ENCODE measurements around the gene ARSG. TPM values are rescaled to one million over a fixed set of nuclear protein-coding genes. Genes with fewer than 3 reads are reported as not detected.
"Not testable (repeated sequence)": the region's sequence is repeated elsewhere in the genome, so short reads cannot be mapped to it uniquely, and the experiment has no call there.

The ARSG gene
- total and polyA plus RNA-seq, 2 of the 4 experiments (the other 2 are of a cell fraction) = 2.9 to 3.0 TPM

DNA sequence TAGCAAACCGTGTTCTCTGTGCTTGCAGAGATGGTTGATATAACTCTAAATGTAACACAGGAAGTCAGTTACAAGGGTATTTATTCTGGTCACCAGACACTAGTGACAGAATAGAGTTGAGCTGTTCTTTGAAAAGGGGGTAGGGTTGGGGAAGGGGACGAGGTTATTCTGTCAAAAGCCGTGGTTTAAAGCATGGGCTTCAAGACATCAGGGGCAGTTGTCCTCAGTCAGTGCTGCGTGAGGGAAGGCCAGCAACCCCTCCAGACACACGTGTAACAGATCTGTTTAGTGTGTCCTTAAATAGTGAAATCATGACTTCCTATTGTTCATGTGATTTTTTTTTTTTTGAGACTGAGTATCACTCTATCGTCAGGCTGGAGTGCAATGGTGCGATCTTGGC, 37.9 kb upstream of the ARSG start:
- H2BK120ac ChIP-seq (ENCODE audit: low read depth, low read length); H3K27ac ChIP-seq (ENCODE audit: insufficient read depth, low read length); H3K4me1 ChIP-seq (ENCODE audit: control insufficient read depth, insufficient read depth, low read length); H4K20me1 ChIP-seq (ENCODE audit: insufficient read depth, low read length); H3K4ac ChIP-seq (ENCODE audit: low read depth, low read length); dilution Hi-C loops (cut with HindIII; ENCODE audit: low sequenced_read_pairs, unreplicated experiment); intact Hi-C loops (cut with micrococcal nuclease); H4K91ac ChIP-seq (ENCODE audit: insufficient read depth, low read depth, low read length); H3K18ac ChIP-seq (ENCODE audit: low read depth, low read length); H3K56ac ChIP-seq (ENCODE audit: extremely low read depth, insufficient read depth, low read length); H4K5ac ChIP-seq (ENCODE audit: low read depth, low read length); CTCF ChIA-PET; BruUV-seq (replicated peaks); H3K23ac ChIP-seq (ENCODE audit: low read depth, low read length); H3K4me3 ChIP-seq (ENCODE audit: insufficient read depth, low read depth, low read length); H2BK5ac ChIP-seq (ENCODE audit: low read depth, low read length, poor library complexity, severe bottlenecking); H2AK5ac ChIP-seq (ENCODE audit: low read depth, low read length); H2BK15ac ChIP-seq (ENCODE audit: low read depth, low read length); H2AK9ac ChIP-seq (replicated peaks; ENCODE audit: low read depth, low read length, poor library complexity); H3K27me3 ChIP-seq (ENCODE audit: control insufficient read depth, insufficient read depth, low read length); POLR2A ChIA-PET (ENCODE audit: unreplicated experiment); H3K9me3 ChIP-seq (ENCODE audit: control insufficient read depth, insufficient read depth, low read length); H2AFZ ChIP-seq (replicated peaks; ENCODE audit: low read length, poor library complexity); ATAC-seq (ENCODE audit: low read depth); H4K8ac ChIP-seq (ENCODE audit: low read depth in 2 of 2, low read length in 2 of 2); H3K9ac ChIP-seq (ENCODE audit: low read depth, low read length); H3K4me2 ChIP-seq (ENCODE audit: low read depth, low read length); H2BK20ac ChIP-seq (ENCODE audit: low read depth, low read length); H3K14ac ChIP-seq (replicated peaks; ENCODE audit: low read depth, low read length); DNase-seq: not testable (repeated sequence)
- 63% methylated on average over 3 of the region's 7 CpGs; no CpG with 5 or more reads in 1 of the 2 experiments for WGBS, 2 experiments (ENCODE audit: extremely low coverage in 2 of 2, insufficient read length in 1 of 2)
- in situ Hi-C loops (cut with MboI; ENCODE audit: low sequenced_read_pairs) = loop anchor here (25.0 kb wide), 1 partner anchor 509 kb away; no protein-coding TSS in a partner anchor
- Histone ChIP-seq H3K79me1 (ENCODE audit: low read depth in 1 of 2, low read length in 2 of 2) (peaks cover 10 to 20% of the 10 kb centered on the region in 2 experiments; a peak in 3 of 4 replicates), H3K36me3 (ENCODE audit: control insufficient read depth, insufficient read depth, low read length) (peaks cover 11% of the 10 kb centered on the region), H3K9me1 (ENCODE audit: insufficient read depth, low read length) (peaks cover 11% of the 10 kb centered on the region)

All from IMR-90 (cell line).